KBM-7 (cell line): Measurements from ENCODE around the gene COA8.
"Not testable (repeated sequence)": the region's sequence is repeated elsewhere in the genome, so short reads cannot be mapped to it uniquely, and the experiment has no call there.

ENCODE experiments used
- DNase-seq: peaks from one replicate; pipeline ENCODE4 v3.0.0-alpha.2; 2015
- in situ Hi-C: fragments of 300-500 bp; cut with MboI; formaldehyde crosslinking; loops from 2 replicates; pipeline ENCODE4 v1.14.3; 2020; ENCODE audit warnings: low sequenced_read_pairs, low pct_unique_long_range_greater_than_20kb, mixed read lengths

The COA8 gene

GRCh38 chr14:103524002-103524935, 38.5 kb upstream of the COA8 start:
- in situ Hi-C loops: no loop called here
- DNase-seq: no peak

- in situ Hi-C loops: not testable (repeated sequence)
- peak; percentile 18 for DNase-seq
Measured at GRCh38 chr14:103525430-103526246, 37.1 kb upstream of the COA8 start.

GRCh38 chr14:103526247-103526913, 36.4 kb upstream of the COA8 start:
- DNase-seq: peak; percentile 62

GRCh38 chr14:103526914-103527248, 35.9 kb upstream of the COA8 start:
- in situ Hi-C loops: no loop called here
- DNase-seq: no peak

More at GRCh38 chr14:103526247-103526913, 36.4 kb upstream of the COA8 start:
- in situ Hi-C loops: no loop called here

- DNase-seq: no peak
Measured at GRCh38 chr14:103527408-103528145, 35.2 kb upstream of the COA8 start.

GRCh38 chr14:103528146-103528586, 34.6 kb upstream of the COA8 start:
- DNase-seq: no peak
- in situ Hi-C loops: no loop called here

More at GRCh38 chr14:103527408-103528145, 35.2 kb upstream of the COA8 start:
- in situ Hi-C loops: no loop called here

- in situ Hi-C loops: no loop called here
- peak; percentile 35 for DNase-seq
Measured at GRCh38 chr14:103528587-103529382, 34.0 kb upstream of the COA8 start, which contains the start of gene TRMT61A. Gene TRMT61A (plus strand): TSS chr14:103529196. CDS start chr14:103529979, 783 bp downstream.

GRCh38 chr14:103529383-103530365, 33.1 kb upstream of the COA8 start:
- in situ Hi-C loops: no loop called here

GRCh38 chr14:103530390-103530789, 32.4 kb upstream of the COA8 start:
- in situ Hi-C loops: no loop called here
- DNase-seq: no peak

More at GRCh38 chr14:103529383-103530365, 33.1 kb upstream of the COA8 start:
- no peak for DNase-seq

GRCh38 chr14:103530831-103531230, 31.9 kb upstream of the COA8 start:
- in situ Hi-C loops: no loop called here
- DNase-seq: no peak

GRCh38 chr14:103531421-103532215, 31.1 kb upstream of the COA8 start:
- in situ Hi-C loops: no loop called here
- no peak for DNase-seq

GRCh38 chr14:103532216-103533136, 30.3 kb upstream of the COA8 start:
- in situ Hi-C loops: no loop called here
- DNase-seq: no peak

GRCh38 chr14:103533137-103533998, 29.4 kb upstream of the COA8 start:
- in situ Hi-C loops: no loop called here
- DNase-seq: no peak

- no peak for DNase-seq
- in situ Hi-C loops: no loop called here
Measured at GRCh38 chr14:103533999-103534575, 28.7 kb upstream of the COA8 start.
